Non-pigmented ciliary epithelial cell (primary cell): ENCODE data around the gene TSNAX.

Source experiments
- DNase-seq: peaks from one replicate; pipeline ENCODE4 v3.0.0-alpha.2; 2010; ENCODE audit warnings: low read depth

Gene TSNAX

GRCh38 chr1:231601824-231602672, 73.6 kb downstream of the TSNAX start:
- no peak for DNase-seq

- no peak for DNase-seq
Observed at GRCh38 chr1:231602673-231602984, 74.2 kb downstream of the TSNAX start.

DNA sequence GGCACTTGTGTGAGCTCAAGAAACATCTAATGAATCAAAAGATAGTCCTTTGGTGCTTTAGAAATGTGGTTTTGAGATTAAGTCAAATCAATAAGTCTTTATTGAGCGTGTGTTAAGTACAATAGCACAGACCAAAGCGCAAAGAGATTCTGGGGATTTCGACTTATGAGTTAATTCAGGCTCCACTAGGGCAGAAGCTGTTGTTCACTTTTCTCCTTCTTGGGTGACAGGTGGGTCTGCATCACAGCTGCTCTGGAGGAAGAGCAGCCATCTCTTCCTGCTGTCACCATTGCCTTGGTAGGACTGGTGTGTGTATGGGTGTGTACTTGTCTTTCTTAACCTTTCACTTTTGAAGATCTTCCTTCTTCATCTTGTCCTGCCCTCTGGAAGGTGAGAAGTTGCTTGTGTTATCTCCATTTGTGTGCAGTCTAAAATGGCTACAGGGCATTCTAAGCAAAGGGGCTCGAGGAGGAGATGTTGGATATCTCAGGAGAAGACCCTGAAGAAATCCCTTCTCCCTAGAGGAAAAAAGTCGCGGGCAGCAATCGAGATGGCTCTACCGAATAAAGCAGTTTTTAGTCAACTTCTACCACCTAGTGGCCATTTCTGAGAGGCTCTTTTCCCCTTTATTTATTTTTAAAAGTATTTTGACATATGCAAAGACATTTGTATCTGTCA, 75.3 kb downstream of the TSNAX start:
- no peak for DNase-seq

DNA sequence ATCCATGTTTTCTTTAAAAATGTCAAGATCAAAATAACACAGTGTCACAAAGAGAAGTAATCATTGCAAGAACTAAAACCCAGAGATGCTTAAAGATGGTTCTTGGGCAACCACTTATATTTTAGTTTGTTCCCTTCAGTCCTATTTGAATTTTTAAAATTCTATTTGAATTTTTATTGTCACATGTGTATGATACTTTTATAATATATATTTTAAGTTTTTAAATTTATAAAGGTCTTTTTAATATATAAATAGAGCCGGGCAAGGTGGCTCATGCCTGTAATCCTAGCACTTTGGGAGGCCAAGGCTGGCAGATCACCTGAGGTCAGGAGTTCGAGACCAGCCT, 75.8 kb downstream of the TSNAX start:
- DNase-seq: no peak

DNA sequence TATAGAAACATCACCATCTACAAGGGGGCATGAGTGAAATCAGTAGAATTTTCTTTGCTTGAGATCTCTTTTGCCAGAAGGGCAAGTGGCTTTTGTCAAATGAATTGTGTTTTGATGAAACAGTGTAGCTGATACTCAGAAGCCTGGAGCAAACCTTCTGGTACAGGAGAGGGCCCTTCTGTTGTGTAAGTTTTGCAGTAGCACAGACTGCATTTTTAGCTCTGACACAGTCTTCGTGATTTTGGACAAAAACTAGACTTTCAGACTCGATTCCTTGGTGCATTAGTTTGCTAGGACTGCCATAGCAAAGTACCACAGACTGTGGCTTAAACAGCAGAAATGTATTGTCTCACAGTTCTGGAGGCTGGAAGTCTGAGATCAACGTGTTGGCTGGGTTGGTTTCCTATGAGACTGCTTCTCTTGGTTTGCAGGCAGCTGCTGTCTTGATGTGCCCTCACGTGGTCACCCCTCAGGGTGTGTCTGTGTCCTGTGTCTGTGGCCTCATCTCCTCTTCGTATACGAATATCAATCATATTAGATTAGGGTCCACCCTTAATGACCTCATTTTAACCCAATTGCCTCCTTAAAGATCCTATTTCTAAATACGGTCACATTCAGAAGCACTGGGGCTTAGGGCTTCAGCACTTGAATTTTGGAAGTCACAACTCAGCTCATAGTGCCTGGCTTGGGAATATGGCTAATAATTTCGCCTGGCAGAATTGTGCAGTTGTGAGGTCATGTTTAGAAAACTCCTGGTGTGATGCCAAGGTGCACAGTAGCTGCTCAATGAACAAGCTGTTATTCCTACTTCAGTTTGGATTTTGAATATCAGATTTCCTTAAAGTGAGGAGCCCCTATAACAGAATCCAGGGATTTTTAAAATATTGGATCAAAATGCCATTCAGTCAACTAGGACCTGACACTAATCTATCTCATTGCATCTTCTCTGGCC, 77.0 kb downstream of the TSNAX start:
- DNase-seq: no peak

- no peak for DNase-seq
Observed at GRCh38 chr1:231606712-231607111, 78.2 kb downstream of the TSNAX start.

DNA sequence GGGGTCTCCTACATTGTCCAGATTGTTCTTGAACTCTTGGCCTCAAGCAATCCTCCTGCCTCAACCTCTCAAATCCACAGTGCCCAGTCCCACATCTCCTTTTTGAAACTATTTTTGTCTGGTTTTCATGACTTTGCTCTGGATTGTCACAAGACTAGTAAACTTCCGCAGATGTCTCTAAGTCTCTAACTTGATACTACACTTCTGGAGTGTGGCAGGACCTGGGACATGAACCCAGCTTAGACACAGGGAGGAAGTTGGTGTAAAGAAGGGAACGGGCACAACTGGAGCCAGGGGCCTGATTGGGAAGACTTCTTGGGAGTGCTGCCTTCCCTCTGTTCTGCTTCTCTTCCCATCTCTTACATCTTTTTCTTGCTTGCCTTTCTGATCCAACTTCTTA, 81.9 kb downstream of the TSNAX start:
- DNase-seq: no peak

GRCh38 chr1:231611111-231611510, 82.6 kb downstream of the TSNAX start:
- DNase-seq: no peak

GRCh38 chr1:231611851-231612250, 83.4 kb downstream of the TSNAX start:
- no peak for DNase-seq

DNA sequence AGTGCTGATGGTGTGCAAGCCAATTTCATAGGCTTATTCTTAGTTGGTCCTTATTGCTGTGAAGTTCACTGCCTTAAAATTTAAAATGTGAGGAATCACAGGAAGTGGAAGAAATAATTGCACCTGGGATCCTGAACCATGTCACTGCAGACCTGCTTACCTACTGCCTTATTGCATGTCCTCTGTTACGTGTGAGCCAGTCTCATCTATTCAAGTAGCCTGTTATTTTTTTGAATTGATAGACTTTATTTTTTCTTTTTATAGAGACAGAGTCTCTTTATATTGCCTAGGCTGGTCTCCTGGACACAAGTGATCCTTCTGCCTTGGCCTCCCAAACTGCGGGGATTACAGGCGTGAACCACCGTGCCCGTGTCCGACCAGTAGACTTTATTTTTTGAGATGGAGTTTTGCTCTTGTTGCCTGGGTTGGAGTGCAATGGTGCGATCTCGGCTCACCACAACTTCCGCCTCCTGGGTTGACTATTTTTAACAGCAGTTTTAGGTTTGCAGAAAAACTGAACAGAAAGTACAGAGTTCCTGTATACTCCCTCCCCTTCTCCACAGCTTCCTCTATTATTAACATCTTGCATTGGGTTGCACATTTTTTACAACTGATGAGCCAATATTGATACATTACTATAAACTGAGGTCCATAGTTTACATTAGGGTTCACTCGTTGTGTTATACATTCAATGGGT, 84.1 kb downstream of the TSNAX start:
- no peak for DNase-seq

GRCh38 chr1:231613419-231614349, 85.2 kb downstream of the TSNAX start:
- DNase-seq: no peak
